GM23338 (cell line): Measurements from ENCODE around the gene HAP1.

Experiments
- CREB1 ChIP-seq: fragments of 250-450 bp; sonication (Bioruptor Pico); IDR thresholded peaks from 2 replicates; pipeline ENCODE4 v1.5.0; 2020; ENCODE audit warnings: low read depth, mild to moderate bottlenecking, moderate library complexity
- CTCF ChIP-seq, 2 experiments: fragments of 200-600 bp in 1 of 2; sonication (generic) in 1 of 2; conservative IDR thresholded peaks; 2 replicates each; pipeline versions ENCODE4 v1.5.1 to v1.6.1; 2016 to 2017; ENCODE audit warnings: antibody characterized with exemption in 2 of 2, low read depth in 2 of 2, mild to moderate bottlenecking in 2 of 2, moderate library complexity in 1 of 2
- ETS1 ChIP-seq: IDR thresholded peaks from 2 replicates; pipeline ENCODE4 v1.6.1; 2016; ENCODE audit warnings: antibody characterized with exemption
- EZH2 ChIP-seq: fragments of 200-600 bp; sonication (generic); IDR thresholded peaks from one replicate; pipeline ENCODE4 v1.8.0; 2017; ENCODE audit warnings: antibody characterized with exemption, mild to moderate bottlenecking, low read depth; ENCODE audit not compliant: unreplicated experiment
- EZH2phosphoT487 ChIP-seq: fragments of 200-600 bp; sonication (generic); IDR thresholded peaks from one replicate; pipeline ENCODE4 v1.8.1; 2018; ENCODE audit warnings: antibody characterized with exemption; ENCODE audit not compliant: unreplicated experiment
- JUNB ChIP-seq: IDR thresholded peaks from one replicate; pipeline ENCODE4 v1.6.1; 2016; ENCODE audit warnings: antibody characterized with exemption; ENCODE audit not compliant: unreplicated experiment
- NANOG ChIP-seq: IDR thresholded peaks from 2 replicates; pipeline ENCODE4 v1.6.1; 2016; ENCODE audit warnings: antibody characterized with exemption, borderline replicate concordance
- POLR2AphosphoS5 ChIP-seq: IDR thresholded peaks from 2 replicates; pipeline ENCODE4 v1.6.1; 2016; ENCODE audit warnings: antibody characterized with exemption, low read depth
- REST ChIP-seq: IDR thresholded peaks from one replicate; pipeline ENCODE4 v1.6.1; 2018; ENCODE audit warnings: antibody characterized with exemption; ENCODE audit not compliant: unreplicated experiment
- STAT1 ChIP-seq: IDR thresholded peaks from one replicate; pipeline ENCODE4 v1.6.1; 2016; ENCODE audit warnings: antibody characterized with exemption; ENCODE audit not compliant: unreplicated experiment
- ZNF114 ChIP-seq: fragments of 250-450 bp; sonication (Bioruptor Pico); IDR thresholded peaks from 2 replicates; pipeline ENCODE4 v1.5.0; 2020; ENCODE audit warnings: mild to moderate bottlenecking, moderate library complexity
- TF ChIP-seq, protein P1 (sequence below): fragments of 250-450 bp; sonication (Bioruptor Pico); IDR thresholded peaks from 2 replicates; pipeline ENCODE4 v1.5.0; 2020; ENCODE audit warnings: mild to moderate bottlenecking, moderate library complexity

- TF ChIP-seq CTCF (conservative IDR thresholded peaks at IDR 0.05; ENCODE audit: low read depth in 2 of 2) (no peak), EZH2phosphoT487 (no peak), ETS1 (no peak), REST (no peak), EZH2 (no peak), CREB1 (CRISPR knock-in tag) (no peak), STAT1 (no peak), POLR2AphosphoS5 (no peak), ZNF114 (CRISPR knock-in tag) (no peak), NANOG (no peak), JUNB (no peak)
- TF ChIP-seq, protein P1, sequence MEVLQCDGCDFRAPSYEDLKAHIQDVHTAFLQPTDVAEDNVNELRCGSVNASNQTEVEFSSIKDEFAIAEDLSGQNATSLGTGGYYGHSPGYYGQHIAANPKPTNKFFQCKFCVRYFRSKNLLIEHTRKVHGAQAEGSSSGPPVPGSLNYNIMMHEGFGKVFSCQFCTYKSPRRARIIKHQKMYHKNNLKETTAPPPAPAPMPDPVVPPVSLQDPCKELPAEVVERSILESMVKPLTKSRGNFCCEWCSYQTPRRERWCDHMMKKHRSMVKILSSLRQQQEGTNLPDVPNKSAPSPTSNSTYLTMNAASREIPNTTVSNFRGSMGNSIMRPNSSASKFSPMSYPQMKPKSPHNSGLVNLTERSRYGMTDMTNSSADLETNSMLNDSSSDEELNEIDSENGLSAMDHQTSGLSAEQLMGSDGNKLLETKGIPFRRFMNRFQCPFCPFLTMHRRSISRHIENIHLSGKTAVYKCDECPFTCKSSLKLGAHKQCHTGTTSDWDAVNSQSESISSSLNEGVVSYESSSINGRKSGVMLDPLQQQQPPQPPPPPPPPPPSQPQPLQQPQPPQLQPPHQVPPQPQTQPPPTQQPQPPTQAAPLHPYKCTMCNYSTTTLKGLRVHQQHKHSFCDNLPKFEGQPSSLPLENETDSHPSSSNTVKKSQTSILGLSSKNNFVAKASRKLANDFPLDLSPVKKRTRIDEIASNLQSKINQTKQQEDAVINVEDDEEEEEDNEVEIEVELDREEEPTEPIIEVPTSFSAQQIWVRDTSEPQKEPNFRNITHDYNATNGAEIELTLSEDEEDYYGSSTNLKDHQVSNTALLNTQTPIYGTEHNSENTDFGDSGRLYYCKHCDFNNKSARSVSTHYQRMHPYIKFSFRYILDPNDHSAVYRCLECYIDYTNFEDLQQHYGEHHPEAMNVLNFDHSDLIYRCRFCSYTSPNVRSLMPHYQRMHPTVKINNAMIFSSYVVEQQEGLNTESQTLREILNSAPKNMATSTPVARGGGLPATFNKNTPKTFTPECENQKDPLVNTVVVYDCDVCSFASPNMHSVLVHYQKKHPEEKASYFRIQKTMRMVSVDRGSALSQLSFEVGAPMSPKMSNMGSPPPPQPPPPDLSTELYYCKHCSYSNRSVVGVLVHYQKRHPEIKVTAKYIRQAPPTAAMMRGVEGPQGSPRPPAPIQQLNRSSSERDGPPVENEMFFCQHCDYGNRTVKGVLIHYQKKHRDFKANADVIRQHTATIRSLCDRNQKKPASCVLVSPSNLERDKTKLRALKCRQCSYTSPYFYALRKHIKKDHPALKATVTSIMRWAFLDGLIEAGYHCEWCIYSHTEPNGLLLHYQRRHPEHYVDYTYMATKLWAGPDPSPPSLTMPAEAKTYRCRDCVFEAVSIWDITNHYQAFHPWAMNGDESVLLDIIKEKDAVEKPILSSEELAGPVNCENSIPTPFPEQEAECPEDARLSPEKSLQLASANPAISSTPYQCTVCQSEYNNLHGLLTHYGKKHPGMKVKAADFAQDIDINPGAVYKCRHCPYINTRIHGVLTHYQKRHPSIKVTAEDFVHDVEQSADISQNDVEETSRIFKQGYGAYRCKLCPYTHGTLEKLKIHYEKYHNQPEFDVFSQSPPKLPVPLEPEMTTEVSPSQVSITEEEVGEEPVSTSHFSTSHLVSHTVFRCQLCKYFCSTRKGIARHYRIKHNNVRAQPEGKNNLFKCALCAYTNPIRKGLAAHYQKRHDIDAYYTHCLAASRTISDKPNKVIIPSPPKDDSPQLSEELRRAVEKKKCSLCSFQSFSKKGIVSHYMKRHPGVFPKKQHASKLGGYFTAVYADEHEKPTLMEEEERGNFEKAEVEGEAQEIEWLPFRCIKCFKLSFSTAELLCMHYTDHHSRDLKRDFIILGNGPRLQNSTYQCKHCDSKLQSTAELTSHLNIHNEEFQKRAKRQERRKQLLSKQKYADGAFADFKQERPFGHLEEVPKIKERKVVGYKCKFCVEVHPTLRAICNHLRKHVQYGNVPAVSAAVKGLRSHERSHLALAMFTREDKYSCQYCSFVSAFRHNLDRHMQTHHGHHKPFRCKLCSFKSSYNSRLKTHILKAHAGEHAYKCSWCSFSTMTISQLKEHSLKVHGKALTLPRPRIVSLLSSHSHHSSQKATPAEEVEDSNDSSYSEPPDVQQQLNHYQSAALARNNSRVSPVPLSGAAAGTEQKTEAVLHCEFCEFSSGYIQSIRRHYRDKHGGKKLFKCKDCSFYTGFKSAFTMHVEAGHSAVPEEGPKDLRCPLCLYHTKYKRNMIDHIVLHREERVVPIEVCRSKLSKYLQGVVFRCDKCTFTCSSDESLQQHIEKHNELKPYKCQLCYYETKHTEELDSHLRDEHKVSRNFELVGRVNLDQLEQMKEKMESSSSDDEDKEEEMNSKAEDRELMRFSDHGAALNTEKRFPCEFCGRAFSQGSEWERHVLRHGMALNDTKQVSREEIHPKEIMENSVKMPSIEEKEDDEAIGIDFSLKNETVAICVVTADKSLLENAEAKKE (CRISPR knock-in tag) = no peak
Measured at GRCh38 chr17:41710472-41711090, 23.9 kb downstream of the HAP1 start.
